Psoas muscle (tissue), 8 donors: ENCODE measurements around the gene VPS13D. TPM values are rescaled to one million over a fixed set of nuclear protein-coding genes. Genes with fewer than 3 reads are reported as not detected.

Experiments
- ATAC-seq, 4 donors: fragments of 200-7000 bp; cut with Tn5 transposase; one replicate each; pipeline ENCODE4 v1.9.1; 2020; ENCODE audit warnings: moderate library complexity in 3 of 4, mild to moderate bottlenecking in 2 of 4
- DNase-seq, 2 donors: peaks; one replicate each; pipeline ENCODE4 v3.0.0-alpha.2; 2020
- H3K27ac ChIP-seq: fragments of 200-600 bp; one replicate; pipeline ENCODE4 v1.8.0; 2022
- H3K27me3 ChIP-seq, 3 donors: fragments of 200-600 bp in 1 of 3; one replicate each; pipeline versions ENCODE4 v1.6.1 to v1.8.0; 2013 to 2022; ENCODE audit warnings: low read length in 2 of 3, mild to moderate bottlenecking in 2 of 3, moderate library complexity in 1 of 3; ENCODE audit not compliant: insufficient read depth in 3 of 3
- H3K36me3 ChIP-seq, 2 donors: fragments of 200-600 bp in 1 of 2; one replicate each; pipeline versions ENCODE4 v1.6.1 to v1.8.0; 2013 to 2022; ENCODE audit warnings: low read depth in 1 of 2, mild to moderate bottlenecking in 1 of 2, moderate library complexity in 1 of 2; ENCODE audit not compliant: insufficient read depth in 1 of 2
- H3K4me1 ChIP-seq: fragments of 200-600 bp; one replicate; pipeline ENCODE4 v1.8.0; 2022
- H3K4me3 ChIP-seq: fragments of 200-600 bp; one replicate; pipeline ENCODE4 v1.8.0; 2022; ENCODE audit warnings: mild to moderate bottlenecking
- H3K9me3 ChIP-seq: fragments of 200-600 bp; one replicate; pipeline ENCODE4 v1.8.0; 2022
- WGBS, 3 donors: extraction: QIAGEN DNeasy Blood & Tissue Kit; methylation state at CpG; one replicate each; pipeline versions ENCODE4 v1.1.6 to v1.1.7; 2013; 5-methylcytosine and 5-hydroxymethylcytosine counted together
- intact Hi-C, 2 donors: fragments of 100-400 bp; cut with DNase I; formaldehyde crosslinking; loops; one replicate each; pipeline versions ENCODE4 v1.11.0 to v1.14.2; 2022
- polyA plus RNA-seq, 3 donors: library from polyadenylated mRNA; stranded (reverse); fragments of 200-250 nt; gene quantifications; one replicate each; pipeline ENCODE4 v1.2.3, GENCODE V29; 2013
- total RNA-seq, 4 donors: library from RNA; stranded (reverse); fragmentation: NEBNext Ultra II Directional in 2 of 4; extraction: Animal tissue kit (Norgen Biotek cat#: 25700) in 2 of 4; gene quantifications; one replicate each; pipeline versions ENCODE4 v1.2.1 to v1.2.4, GENCODE V29; 2021 to 2023
- TF ChIP-seq, protein P1 (sequence below): fragments of 200-600 bp; IDR thresholded peaks from one replicate; pipeline ENCODE4 v1.8.0; 2022; ENCODE audit warnings: antibody characterized with exemption
- donor health status: healthy with polysubstance abuse.
- donor health status: DM: no; HTN: no; CAD: no; lungs with moderate emphysema.
- donor health status: Bipolar disorder and iron deficiency.
- donor health status: healthy.
- donor health status: DM: yes; HTN: yes; CAD: no.
- donor health status: DM: no; HTN: no; CAD: no.
- donor health status: DM: no; HTN: no; CAD: no.
- donor health status: DM: yes; HTN: yes; CAD: no.

VPS13D gene
- total and polyA plus RNA-seq, 7 donors, result 19.9 to 69.1 (median 45.3) TPM

DNA sequence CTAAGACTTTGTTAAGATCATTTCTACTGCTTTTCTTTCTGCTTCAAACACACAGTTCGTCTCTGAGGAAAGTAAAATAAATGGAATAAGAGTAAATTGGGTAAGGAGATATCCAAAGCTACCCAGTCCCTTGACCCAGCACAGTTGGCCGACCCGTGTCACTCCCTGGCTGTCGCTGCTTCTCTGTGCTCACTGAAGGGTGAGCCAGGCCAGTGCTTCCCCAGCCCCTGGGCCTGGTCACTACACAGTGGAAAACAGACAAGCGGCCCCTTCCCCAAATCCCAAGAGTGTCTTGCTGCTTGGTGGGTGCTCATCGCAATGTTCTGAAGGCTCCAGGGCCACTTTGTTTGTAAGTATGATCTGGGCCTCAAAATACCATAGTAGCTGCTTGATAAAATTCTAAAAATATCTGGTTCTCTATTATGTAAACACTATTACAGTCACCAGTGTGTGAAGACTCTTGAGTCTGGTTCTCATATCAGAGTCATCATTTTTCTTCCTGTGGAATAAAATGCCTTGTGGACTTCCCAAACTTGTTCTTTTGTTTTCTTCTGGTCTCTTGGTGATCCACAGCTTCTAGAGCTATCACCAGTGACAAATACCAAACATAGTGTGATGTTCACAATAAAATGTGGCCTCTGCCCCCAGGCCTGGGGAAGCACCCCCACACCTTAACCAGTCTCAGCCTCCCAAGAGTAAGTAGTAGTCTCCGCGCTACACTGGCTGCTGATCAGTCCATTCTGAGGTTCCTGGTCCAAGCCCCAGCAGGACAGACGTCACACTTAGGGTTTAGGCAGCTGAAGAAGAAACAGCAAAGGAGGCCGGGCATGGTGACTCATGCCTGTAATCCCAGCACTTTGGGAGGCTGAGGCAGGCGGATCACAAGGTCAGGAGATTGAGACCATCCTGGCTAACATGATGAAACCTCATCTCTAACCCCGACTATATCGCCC lies 282.0 kb downstream of the VPS13D start:
- Histone ChIP-seq H3K4me3 (no peak overlapping the region), H3K9me3 (no peaks in the 10 kb centered on the region), H3K27ac (peak overlapping the region; percentile 72), H3K27me3 (no peaks in the 10 kb centered on the region), H3K4me1 (peaks cover 24% of the 10 kb centered on the region), H3K36me3 (peaks cover 0 to 22% of the 10 kb centered on the region in 2 donors)
- intact Hi-C loops, result no loop called here
- TF ChIP-seq, protein P1, sequence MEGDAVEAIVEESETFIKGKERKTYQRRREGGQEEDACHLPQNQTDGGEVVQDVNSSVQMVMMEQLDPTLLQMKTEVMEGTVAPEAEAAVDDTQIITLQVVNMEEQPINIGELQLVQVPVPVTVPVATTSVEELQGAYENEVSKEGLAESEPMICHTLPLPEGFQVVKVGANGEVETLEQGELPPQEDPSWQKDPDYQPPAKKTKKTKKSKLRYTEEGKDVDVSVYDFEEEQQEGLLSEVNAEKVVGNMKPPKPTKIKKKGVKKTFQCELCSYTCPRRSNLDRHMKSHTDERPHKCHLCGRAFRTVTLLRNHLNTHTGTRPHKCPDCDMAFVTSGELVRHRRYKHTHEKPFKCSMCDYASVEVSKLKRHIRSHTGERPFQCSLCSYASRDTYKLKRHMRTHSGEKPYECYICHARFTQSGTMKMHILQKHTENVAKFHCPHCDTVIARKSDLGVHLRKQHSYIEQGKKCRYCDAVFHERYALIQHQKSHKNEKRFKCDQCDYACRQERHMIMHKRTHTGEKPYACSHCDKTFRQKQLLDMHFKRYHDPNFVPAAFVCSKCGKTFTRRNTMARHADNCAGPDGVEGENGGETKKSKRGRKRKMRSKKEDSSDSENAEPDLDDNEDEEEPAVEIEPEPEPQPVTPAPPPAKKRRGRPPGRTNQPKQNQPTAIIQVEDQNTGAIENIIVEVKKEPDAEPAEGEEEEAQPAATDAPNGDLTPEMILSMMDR, result no peak
- DNase-seq (no peak), ATAC-seq (peak in 3 of 4 donors; percentile 39 to 50 (median 45))
- 69 to 87% (median 70%) methylated on average over 13 of the region's 13 CpGs for WGBS, 3 donors

DNA sequence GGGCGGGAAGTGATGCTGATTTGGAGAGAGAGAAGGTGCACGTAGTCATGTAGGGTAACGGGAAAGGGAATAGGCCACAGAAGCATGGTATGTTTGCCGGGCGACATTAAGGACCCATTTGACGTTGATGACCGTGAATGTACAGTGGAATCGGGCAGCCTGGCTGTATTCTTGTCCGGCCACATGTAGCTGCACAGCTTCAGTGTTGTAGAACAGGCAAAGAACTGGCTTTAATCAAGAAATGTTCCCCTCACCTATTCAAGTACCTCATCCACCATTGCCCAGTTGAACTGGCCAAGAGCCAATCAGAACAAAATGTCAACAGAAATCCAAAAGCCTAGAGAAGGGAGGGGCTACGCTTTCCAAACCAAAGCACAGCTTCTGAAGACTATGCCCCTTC lies 283.4 kb downstream of the VPS13D start:
- Histone ChIP-seq H3K9me3 (no peaks in the 10 kb centered on the region), H3K27me3 (no peaks in the 10 kb centered on the region), H3K27ac (no peak overlapping the region), H3K36me3 (peaks cover 0 to 10% of the 10 kb centered on the region in 2 donors), H3K4me3 (no peak overlapping the region), H3K4me1 (peaks cover 24% of the 10 kb centered on the region)
- DNase-seq (no peak), ATAC-seq (no peak)
- TF ChIP-seq, protein P1, result no peak
- intact Hi-C loops, result no loop called here
- 94 to 97% (median 97%) methylated on average over 10 of the region's 10 CpGs for WGBS, 3 donors

DNA sequence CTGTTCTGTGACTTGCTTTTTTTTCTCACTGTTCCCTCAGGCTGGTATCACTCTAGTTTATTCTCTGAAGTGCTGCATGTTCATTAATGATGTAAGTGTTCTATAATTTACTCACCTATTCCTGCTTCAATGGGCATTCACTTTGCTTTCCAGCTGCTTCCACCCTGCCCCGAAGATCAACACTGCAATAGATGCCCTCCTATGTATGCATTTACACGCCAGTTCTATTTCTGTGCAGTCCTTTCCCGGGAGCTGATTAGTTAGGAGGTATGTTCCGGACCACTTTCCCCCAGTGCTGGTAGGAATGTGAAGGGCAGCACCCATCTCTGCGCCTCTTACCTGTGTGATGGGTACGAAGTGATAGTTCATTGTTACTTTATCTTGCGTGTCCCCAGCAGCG lies 284.8 kb downstream of the VPS13D start:
- Histone ChIP-seq H3K27ac (no peak overlapping the region), H3K4me3 (no peak overlapping the region), H3K4me1 (peaks cover 38% of the 10 kb centered on the region), H3K36me3 (peaks cover 0 to under 1% of the 10 kb centered on the region in 2 donors), H3K9me3 (no peaks in the 10 kb centered on the region), H3K27me3 (no peaks in the 10 kb centered on the region)
- TF ChIP-seq, protein P1, result no peak
- WGBS, 3 donors, result 57 to 78% (median 61%) methylated on average over 8 of the region's 8 CpGs
- DNase-seq (no peak), ATAC-seq (no peak)
- intact Hi-C loops, result no loop called here

DNA sequence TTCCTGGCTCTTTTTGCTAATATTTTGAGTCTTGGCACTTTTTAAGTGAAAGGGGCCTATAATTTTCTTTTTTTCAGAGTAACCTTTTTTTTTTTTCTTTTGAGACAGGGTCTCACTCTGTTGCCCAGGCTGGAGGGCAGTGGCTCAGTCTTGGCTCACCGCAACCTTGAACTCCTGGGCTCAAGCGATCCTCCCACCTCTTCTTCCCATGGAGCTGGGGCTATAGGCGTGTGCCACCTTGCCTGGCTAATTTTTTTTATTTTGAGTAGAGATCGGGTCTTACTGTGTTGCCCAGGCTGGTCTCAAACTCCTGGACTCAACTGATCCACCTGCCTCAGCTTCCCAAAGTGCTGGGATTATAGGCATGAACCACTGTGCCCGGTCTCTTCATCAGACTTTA lies 285.4 kb downstream of the VPS13D start:
- 93 to 96% (median 96%) methylated on average over 5 of the region's 5 CpGs for WGBS, 3 donors
- ATAC-seq, result no peak

More for the DNA sequence above, 285.4 kb downstream of the VPS13D start:
- TF ChIP-seq, protein P1, result no peak
- no peak overlapping the region for H3K27ac ChIP-seq
- H3K4me3 ChIP-seq, result no peak overlapping the region
- no peaks in the 10 kb centered on the region for H3K36me3 ChIP-seq
- DNase-seq, result no peak
- no peaks in the 10 kb centered on the region for H3K9me3 ChIP-seq
- H3K4me1 ChIP-seq, result peaks cover 34% of the 10 kb centered on the region
- intact Hi-C loops, result no loop called here
- no peaks in the 10 kb centered on the region for H3K27me3 ChIP-seq
